H1 (cell line): ENCODE measurements around the gene SLC1A4.

Experiments used
- EZH2 ChIP-seq: fragments of 200-600 bp; sonication (generic); IDR thresholded peaks from 2 replicates; pipeline ENCODE4 v1.7.1; 2012; ENCODE audit warnings: low read depth, mild to moderate bottlenecking, moderate library complexity, low read length, inconsistent platforms; ENCODE audit not compliant: severe bottlenecking
- HDAC2 ChIP-seq, 2 experiments: fragments of 300-600 bp in 1 of 2; sonication (generic) in 1 of 2; IDR thresholded peaks; 2 replicates each; pipeline ENCODE4 v1.6.1; 2011 to 2012; ENCODE audit warnings: low read depth in 2 of 2, low read length in 2 of 2, mild to moderate bottlenecking in 2 of 2, moderate library complexity in 2 of 2, borderline replicate concordance in 1 of 2, inconsistent platforms in 1 of 2
- KDM5A ChIP-seq: fragments of 200-600 bp; IDR thresholded peaks from 2 replicates; pipeline ENCODE4 v1.7.1; 2012; ENCODE audit warnings: mild to moderate bottlenecking, low read length, inconsistent platforms, mixed read lengths
- SIN3A ChIP-seq, 2 experiments: IDR thresholded peaks in 1 of 2; conservative IDR thresholded peaks in 1 of 2; 2 replicates each; pipeline ENCODE4 v1.6.1; 2011 to 2012; ENCODE audit warnings: low read length in 2 of 2, improper control_type of control experiment in 1 of 2, low read depth in 1 of 2, mild to moderate bottlenecking in 1 of 2

DNA sequence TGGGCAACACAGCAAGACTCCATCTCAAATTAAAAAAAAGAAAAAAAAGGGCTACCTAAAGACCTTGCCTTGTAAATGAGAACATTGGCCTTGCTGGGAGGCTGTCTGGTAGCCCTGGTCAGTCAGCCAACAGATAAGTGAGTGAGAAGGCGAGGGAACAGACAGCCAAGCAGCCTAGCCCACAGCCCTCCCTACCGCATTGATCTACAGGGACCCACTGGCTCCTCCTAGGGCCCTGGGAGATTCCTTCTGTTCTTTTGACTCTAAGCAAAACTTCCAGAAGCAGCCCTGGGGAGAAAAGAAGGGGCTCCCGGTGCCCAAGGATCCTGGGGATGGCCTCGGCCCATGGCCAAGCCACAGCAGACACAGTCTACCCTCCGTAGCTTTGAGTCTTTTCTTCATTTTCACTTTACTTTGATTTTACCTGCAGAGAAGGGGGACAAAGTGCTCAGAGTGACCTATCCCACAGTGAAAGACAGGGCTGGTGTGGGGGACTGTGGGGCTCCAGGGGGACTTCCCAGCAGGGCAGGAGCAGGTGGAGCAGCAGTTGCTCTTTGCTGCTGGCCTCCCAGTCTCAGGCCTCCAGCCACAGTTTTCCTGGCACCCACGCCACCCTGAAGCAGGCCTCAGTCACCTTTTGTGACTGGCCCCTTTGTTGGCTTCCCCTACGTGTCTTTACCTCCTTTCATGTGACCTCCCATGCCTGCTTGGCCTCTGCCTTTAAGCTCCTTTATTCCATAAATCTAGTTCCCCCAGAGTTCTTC lies 72.1 kb downstream of the SLC1A4 start:
- TF ChIP-seq HDAC2 (IDR thresholded peaks at IDR 0.05; ENCODE audit: borderline replicate concordance in 1 of 2, low read depth in 2 of 2, low read length in 2 of 2) = no peak
- no peak for TF ChIP-seq KDM5A
- no peak for TF ChIP-seq EZH2
- no peak for TF ChIP-seq SIN3A (conservative IDR thresholded peaks at IDR 0.05 in 1 of 2, IDR thresholded peaks at IDR 0.05 in 1 of 2; ENCODE audit: low read depth in 1 of 2, low read length in 2 of 2)
